ENCODE data around the gene ZNF366. TPM values are rescaled to one million over a fixed set of nuclear protein-coding genes. Genes with fewer than 3 reads are reported as not detected.

ZNF366 gene
- polyA plus RNA-seq, 3 donors from 2014 or later, result 0.09 to 0.62 TPM; not detected in 1

DNA sequence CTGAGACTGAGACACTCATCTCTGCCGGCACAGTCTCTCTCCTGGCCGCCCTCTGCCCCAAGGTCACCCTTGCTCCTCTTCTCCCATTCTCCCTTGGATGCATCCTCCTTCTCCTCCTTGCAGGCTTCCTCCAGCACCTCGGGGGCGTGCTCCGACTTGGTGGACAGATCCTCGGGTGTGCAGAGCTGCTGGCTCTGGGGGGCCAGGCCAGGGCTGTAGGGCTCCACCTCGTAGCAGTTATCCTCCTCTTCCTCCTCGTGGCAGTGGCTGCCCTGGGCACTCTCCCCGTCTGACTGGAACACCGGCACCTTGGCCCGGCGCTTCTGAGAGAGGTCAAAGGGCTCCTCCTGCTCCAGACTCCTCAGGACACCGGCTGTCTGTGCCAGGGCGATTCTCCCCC, 63.3 kb downstream of the ZNF366 start:
- Mint-ChIP-seq H3K4me3 (no peak overlapping the region), H3K9me3 (no peaks in the 10 kb centered on the region), H3K36me3 (no peaks in the 10 kb centered on the region), H3K4me1 (no peaks in the 10 kb centered on the region), H3K27ac (no peak overlapping the region), H3K27me3 (ENCODE audit: low read depth in 3 of 3) (no peaks in the 10 kb centered on the region)
- no peak for DNase-seq

GRCh38 chr5:72441862-72442540, 65.2 kb downstream of the ZNF366 start:
- Mint-ChIP-seq H3K36me3 (no peaks in the 10 kb centered on the region), H3K27ac (no peak overlapping the region), H3K27me3 (ENCODE audit: low read depth in 3 of 3) (peaks cover 0 to 5% (median 0%) of the 10 kb centered on the region in 3 donors), H3K4me3 (no peak overlapping the region), H3K4me1 (no peaks in the 10 kb centered on the region), H3K9me3 (no peaks in the 10 kb centered on the region)
- no peak for DNase-seq

DNA sequence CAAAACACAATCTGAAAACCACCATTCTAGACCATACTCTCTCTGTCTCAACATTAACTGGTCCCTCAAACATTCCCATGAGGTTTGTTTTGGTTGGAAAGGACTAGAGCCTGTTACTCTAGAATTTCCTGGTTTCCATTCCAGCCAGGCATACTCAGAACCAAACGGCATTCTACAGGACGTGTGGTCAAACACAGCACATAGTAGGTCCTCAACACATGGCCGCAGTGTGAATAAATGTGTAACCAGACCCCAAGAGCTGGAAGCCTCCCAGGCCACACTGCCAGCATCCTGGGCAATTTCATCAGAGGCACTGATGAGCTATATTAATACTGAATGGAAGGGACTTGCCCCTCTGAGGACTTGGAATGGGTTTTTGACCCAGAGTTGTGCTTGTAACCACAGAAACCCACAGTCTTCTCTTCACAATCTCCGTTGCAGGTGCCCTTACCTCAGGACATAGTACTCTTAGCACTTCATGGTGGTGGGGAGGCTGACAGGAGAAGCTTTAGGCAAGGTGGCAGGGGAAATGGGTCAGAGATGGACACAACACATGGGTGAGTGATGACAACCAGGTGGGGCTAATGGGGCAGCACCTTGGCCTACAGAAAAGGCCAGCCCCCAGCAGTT, 66.0 kb downstream of the ZNF366 start:
- Mint-ChIP-seq H3K27me3 (ENCODE audit: low read depth in 3 of 3) (peaks cover 0 to 6% (median 0%) of the 10 kb centered on the region in 3 donors), H3K4me3 (no peak overlapping the region), H3K9me3 (no peaks in the 10 kb centered on the region), H3K36me3 (no peaks in the 10 kb centered on the region), H3K4me1 (no peaks in the 10 kb centered on the region), H3K27ac (no peak overlapping the region)
- no peak for DNase-seq

DNA sequence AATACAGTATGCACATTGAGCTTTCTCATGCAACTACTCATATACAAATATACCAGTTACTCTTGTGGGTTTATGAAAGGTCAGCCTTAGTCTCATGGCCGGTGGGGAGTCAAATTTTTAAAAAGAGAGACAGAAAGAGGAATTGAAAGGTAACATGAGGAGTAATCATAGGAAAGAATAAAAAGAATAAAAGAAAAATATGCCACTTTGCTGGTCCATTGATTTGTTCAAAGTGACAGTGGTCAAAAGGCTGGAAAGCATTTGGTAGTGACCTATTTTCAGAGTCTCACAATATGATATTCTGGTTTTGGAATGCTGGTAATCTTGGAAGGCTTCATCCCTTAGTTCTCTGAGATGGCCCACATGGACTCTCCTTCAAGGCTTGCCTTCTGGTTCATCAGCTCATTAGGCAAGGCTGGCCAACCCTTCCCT, 67.0 kb downstream of the ZNF366 start:
- Mint-ChIP-seq H3K27ac (no peak overlapping the region), H3K4me3 (no peak overlapping the region), H3K4me1 (no peaks in the 10 kb centered on the region), H3K9me3 (no peaks in the 10 kb centered on the region), H3K27me3 (ENCODE audit: low read depth in 3 of 3) (peaks cover 0 to 6% (median 0%) of the 10 kb centered on the region in 3 donors), H3K36me3 (no peaks in the 10 kb centered on the region)
- DNase-seq, result no peak

GRCh38 chr5:72439192-72439591, 68.0 kb downstream of the ZNF366 start:
- Mint-ChIP-seq H3K4me3 (no peak overlapping the region), H3K27me3 (ENCODE audit: low read depth in 3 of 3) (peaks cover 0 to 6% (median 0%) of the 10 kb centered on the region in 3 donors), H3K27ac (no peak overlapping the region), H3K4me1 (no peaks in the 10 kb centered on the region), H3K36me3 (no peaks in the 10 kb centered on the region), H3K9me3 (no peaks in the 10 kb centered on the region)
- no peak for DNase-seq

- no peaks in the 10 kb centered on the region for H3K36me3 Mint-ChIP-seq
- no peak overlapping the region for H3K4me3 Mint-ChIP-seq
- no peaks in the 10 kb centered on the region for H3K9me3 Mint-ChIP-seq
- no peak for DNase-seq
- peaks cover 0 to 6% (median 0%) of the 10 kb centered on the region in 3 donors for H3K27me3 Mint-ChIP-seq (ENCODE audit: low read depth in 3 of 3)
- H3K27ac Mint-ChIP-seq, result no peak overlapping the region
- no peaks in the 10 kb centered on the region for H3K4me1 Mint-ChIP-seq
Observed at GRCh38 chr5:72438141-72438540, 69.1 kb downstream of the ZNF366 start.

- H3K4me3 Mint-ChIP-seq, result no peak overlapping the region
- H3K36me3 Mint-ChIP-seq, result no peaks in the 10 kb centered on the region
- DNase-seq, result no peak
- no peaks in the 10 kb centered on the region for H3K9me3 Mint-ChIP-seq
- H3K27me3 Mint-ChIP-seq (ENCODE audit: low read depth in 3 of 3), result peaks cover 0 to 11% (median 3%) of the 10 kb centered on the region in 3 donors
- H3K4me1 Mint-ChIP-seq, result no peaks in the 10 kb centered on the region
- H3K27ac Mint-ChIP-seq, result no peak overlapping the region
Observed at GRCh38 chr5:72436796-72437471, 70.3 kb downstream of the ZNF366 start.

DNA sequence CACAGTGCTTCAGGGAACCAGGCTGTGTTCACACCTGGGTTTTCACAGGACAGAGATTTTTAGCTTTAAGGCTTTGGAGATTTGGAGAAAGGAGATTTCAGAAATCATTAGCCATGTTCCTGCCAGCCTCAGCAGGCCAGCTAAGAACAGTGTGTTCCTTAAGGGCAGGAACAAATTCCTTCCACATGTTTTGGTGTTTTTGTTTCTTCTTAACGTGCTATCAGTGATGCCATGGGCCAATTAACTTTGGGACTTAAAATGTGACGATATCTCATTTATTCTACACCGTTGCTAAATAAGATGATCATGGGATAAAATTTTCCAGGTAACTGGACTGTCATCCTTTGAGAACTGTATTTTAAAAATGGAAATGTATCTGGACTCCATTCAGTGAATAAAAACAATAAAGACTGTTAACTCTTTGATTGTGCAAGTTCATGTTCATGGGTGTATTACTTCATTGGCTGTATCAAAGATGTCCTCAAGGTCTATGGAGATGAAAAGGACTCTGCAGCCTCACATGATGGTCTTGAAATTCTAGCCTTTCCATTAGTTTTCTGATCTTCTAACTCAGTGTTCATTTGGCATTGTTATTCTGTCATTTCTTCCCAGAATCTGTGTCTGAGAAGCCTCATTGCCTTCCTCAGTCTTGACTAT, 72.3 kb downstream of the ZNF366 start:
- H3K27ac Mint-ChIP-seq, result no peak overlapping the region
- H3K9me3 Mint-ChIP-seq, result no peaks in the 10 kb centered on the region
- no peak for DNase-seq
- H3K4me1 Mint-ChIP-seq, result no peaks in the 10 kb centered on the region
- no peaks in the 10 kb centered on the region for H3K36me3 Mint-ChIP-seq
- H3K4me3 Mint-ChIP-seq, result no peak overlapping the region
- H3K27me3 Mint-ChIP-seq (ENCODE audit: low read depth in 3 of 3), result peaks cover 3 to 13% (median 5%) of the 10 kb centered on the region in 3 donors

GRCh38 chr5:72434056-72434780, 73.0 kb downstream of the ZNF366 start:
- H3K9me3 Mint-ChIP-seq, result no peaks in the 10 kb centered on the region
- DNase-seq, result no peak
- no peak overlapping the region for H3K27ac Mint-ChIP-seq
- no peaks in the 10 kb centered on the region for H3K4me1 Mint-ChIP-seq
- H3K4me3 Mint-ChIP-seq, result no peak overlapping the region
- H3K36me3 Mint-ChIP-seq, result no peaks in the 10 kb centered on the region
- peaks cover 3 to 13% (median 5%) of the 10 kb centered on the region in 3 donors for H3K27me3 Mint-ChIP-seq (ENCODE audit: low read depth in 3 of 3)

DNA sequence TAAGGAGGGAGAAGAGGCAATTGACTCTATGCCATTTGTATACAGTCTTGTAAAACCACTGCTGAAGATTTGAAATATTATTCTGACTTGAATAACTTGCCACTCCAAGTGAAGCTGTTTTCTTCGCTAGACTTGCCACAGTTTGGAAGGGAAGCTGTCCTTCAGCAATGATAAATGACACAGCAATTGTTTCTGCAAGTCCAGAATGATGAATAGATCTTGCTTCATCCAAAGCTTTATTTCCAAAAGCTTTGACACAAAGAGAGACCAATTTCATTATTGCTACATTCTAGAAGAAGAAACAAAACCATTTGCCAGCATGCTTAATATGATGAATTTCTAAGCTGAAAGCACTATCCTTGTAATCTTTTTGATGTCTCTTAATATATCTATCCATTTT, 73.7 kb downstream of the ZNF366 start:
- H3K9me3 Mint-ChIP-seq, result no peaks in the 10 kb centered on the region
- H3K27me3 Mint-ChIP-seq (ENCODE audit: low read depth in 3 of 3), result peaks cover 3 to 13% (median 5%) of the 10 kb centered on the region in 3 donors
- H3K4me1 Mint-ChIP-seq, result no peaks in the 10 kb centered on the region
- H3K36me3 Mint-ChIP-seq, result no peaks in the 10 kb centered on the region
- H3K27ac Mint-ChIP-seq, result no peak overlapping the region
- no peak overlapping the region for H3K4me3 Mint-ChIP-seq
- DNase-seq, result no peak

DNA sequence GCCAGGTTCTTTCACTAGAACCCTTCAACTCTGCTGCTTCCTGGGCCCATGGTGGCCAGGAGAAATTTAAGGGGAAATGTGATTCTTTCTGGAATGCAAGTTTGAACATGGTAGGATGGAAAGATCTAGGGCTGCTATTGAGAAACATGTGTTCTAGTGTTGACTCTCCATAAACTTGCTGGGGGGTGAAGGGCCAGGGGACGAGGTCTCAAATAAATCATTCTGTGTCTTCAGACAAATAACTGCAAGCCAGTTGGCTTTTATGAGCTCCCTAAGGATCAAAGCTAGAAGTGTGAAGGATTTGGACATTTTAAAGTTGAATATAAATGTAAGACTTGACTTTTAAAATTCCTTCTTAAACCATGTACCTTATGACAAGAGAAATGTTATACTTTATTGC, 78.5 kb downstream of the ZNF366 start:
- no peaks in the 10 kb centered on the region for H3K4me1 Mint-ChIP-seq
- H3K4me3 Mint-ChIP-seq, result no peak overlapping the region
- H3K9me3 Mint-ChIP-seq, result peaks cover 0 to 4% (median 0%) of the 10 kb centered on the region in 6 donors
- H3K27me3 Mint-ChIP-seq (ENCODE audit: low read depth in 3 of 3), result peaks cover 5 to 7% (median 5%) of the 10 kb centered on the region in 3 donors
- no peak overlapping the region for H3K27ac Mint-ChIP-seq
- no peaks in the 10 kb centered on the region for H3K36me3 Mint-ChIP-seq
- DNase-seq, result no peak

DNA sequence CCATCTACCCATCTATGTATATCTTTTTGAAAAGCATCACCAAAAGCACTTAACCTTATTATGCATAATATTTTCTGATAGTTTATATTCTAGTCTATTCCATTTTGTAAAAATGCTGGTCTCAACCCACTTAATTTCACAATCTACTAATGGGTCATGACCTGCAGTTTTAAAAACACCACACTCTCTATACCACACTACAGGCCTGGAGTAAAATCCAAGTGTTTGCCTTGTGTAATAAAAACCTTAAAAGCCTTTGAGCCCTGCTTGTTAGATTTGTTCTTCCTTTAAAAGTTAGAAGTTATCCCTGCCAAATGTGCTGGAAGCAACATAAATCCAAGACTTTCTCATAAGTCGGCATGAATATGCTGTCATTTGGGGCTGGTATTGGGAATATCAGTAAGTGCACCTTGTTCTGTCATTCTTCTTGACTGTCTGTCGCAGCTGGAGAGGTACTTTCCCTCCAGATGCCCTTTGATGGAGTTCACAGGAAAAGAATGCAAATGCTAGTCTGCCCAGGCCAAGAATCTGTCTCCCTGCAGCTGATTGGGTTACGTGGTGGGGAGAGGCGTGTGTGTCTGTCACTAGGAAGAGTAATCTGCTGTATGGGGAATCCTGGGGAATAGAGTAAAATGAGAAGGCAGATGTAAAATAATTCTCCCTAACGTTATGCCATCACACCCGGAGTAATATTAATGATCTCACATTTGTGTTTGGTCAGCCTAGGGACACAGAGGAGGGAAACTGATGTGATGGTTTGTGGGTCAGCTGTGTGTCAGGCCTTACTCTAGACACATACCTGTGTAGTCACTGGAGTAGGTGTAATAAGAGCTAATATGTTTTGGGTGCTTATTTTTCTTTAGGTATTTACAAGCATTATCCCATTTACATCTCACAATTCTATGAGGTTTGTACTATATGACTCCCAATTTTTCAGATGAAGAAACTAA, 79.4 kb downstream of the ZNF366 start:
- peaks cover 0 to 4% (median 0%) of the 10 kb centered on the region in 6 donors for H3K9me3 Mint-ChIP-seq
- no peak for DNase-seq
- H3K27me3 Mint-ChIP-seq (ENCODE audit: low read depth in 3 of 3), result peaks cover 5 to 7% (median 5%) of the 10 kb centered on the region in 3 donors
- no peaks in the 10 kb centered on the region for H3K4me1 Mint-ChIP-seq
- H3K36me3 Mint-ChIP-seq, result no peaks in the 10 kb centered on the region
- H3K4me3 Mint-ChIP-seq, result no peak overlapping the region
- H3K27ac Mint-ChIP-seq, result no peak overlapping the region
